Right ventricle myocardium superior (tissue), 1 donor: Measurements from ENCODE around the gene N4BP2. TPM values are rescaled to one million over a fixed set of nuclear protein-coding genes. Genes with fewer than 3 reads are reported as not detected.

Source experiments
- ATAC-seq: fragments of 200-7000 bp; cut with Tn5 transposase; one replicate; pipeline ENCODE4 v1.9.1; 2020; ENCODE audit warnings: mild to moderate bottlenecking; ENCODE audit not compliant: poor library complexity
- DNase-seq: peaks from one replicate; pipeline ENCODE4 v3.0.0-alpha.2; 2020
- intact Hi-C: fragments of 100-400 bp; cut with DNase I; formaldehyde crosslinking; loops from one replicate; pipeline ENCODE4 v1.11.2; 2022
- total RNA-seq: library from RNA; stranded (reverse); fragmentation: NEBNext Ultra II Directional; extraction: Animal tissue kit (Norgen Biotek cat#: 25700); gene quantifications from one replicate; pipeline ENCODE4 v1.2.1, GENCODE V29; 2021
- donor health status: DM: no; HTN: yes; CAD: no; lungs with severe emphysema.

Gene N4BP2
- total RNA-seq, 1 donor from 2014 or later, result 3.9 TPM

- no peak for ATAC-seq
- intact Hi-C loops, result no loop called here
- DNase-seq, result no peak
These were observed 141.4 kb downstream of the N4BP2 start for GRCh38 chr4:40197879-40198689.

GRCh38 chr4:40199179-40199670 lies 142.6 kb downstream of the N4BP2 start:
- ATAC-seq (no peak), DNase-seq (no peak)
- intact Hi-C loops, result no loop called here

- intact Hi-C loops, result no loop called here
- ATAC-seq (peak; percentile 31), DNase-seq (no peak)
These were observed 143.6 kb downstream of the N4BP2 start for GRCh38 chr4:40199999-40200874.

- intact Hi-C loops, result no loop called here
- DNase-seq, result no peak
- ATAC-seq, result no peak
These were observed 144.5 kb downstream of the N4BP2 start for GRCh38 chr4:40200875-40201801.

GRCh38 chr4:40201898-40202297 lies 145.2 kb downstream of the N4BP2 start:
- DNase-seq (no peak), ATAC-seq (no peak)
- intact Hi-C loops, result no loop called here

- DNase-seq (no peak), ATAC-seq (no peak)
- intact Hi-C loops, result no loop called here
These were observed 145.8 kb downstream of the N4BP2 start for GRCh38 chr4:40202474-40202873.

- ATAC-seq (no peak), DNase-seq (no peak)
- intact Hi-C loops, result no loop called here
These were observed 148.0 kb downstream of the N4BP2 start for GRCh38 chr4:40204507-40205258.

GRCh38 chr4:40205259-40206198 lies 148.9 kb downstream of the N4BP2 start:
- DNase-seq, result no peak
- ATAC-seq, result no peak
- intact Hi-C loops, result no loop called here

GRCh38 chr4:40206426-40206825 lies 149.8 kb downstream of the N4BP2 start:
- intact Hi-C loops, result no loop called here
- ATAC-seq (no peak), DNase-seq (no peak)

Other genes with a start within 250 kb of the N4BP2 start
- 31.1 TPM for gene PDS5A, start 78.9 kb upstream of the N4BP2 start, total RNA-seq
- 0.38 TPM for gene RHOH, start 140.2 kb downstream of the N4BP2 start, total RNA-seq